Cardiac fibroblast (primary cell): ENCODE results near the gene PKIG.
A peak's percentile ranks its signal among the peaks of the same experiment; 100 is the strongest.

Experiments used
- DNase-seq, 2 donors: peaks; one replicate each; pipeline versions ENCODE4 v3.0.0 to v3.0.0-alpha.2; 2010; ENCODE audit warnings: low read depth in 2 of 2
- H3K4me3 ChIP-seq, 2 donors: replicated peaks in 1 of 2; 1 replicate in 1 of 2; 2 replicates in 1 of 2; pipeline ENCODE4 v1.5.1; 2011; ENCODE audit warnings: low read depth in 2 of 2, low read length in 2 of 2, mild to moderate bottlenecking in 2 of 2, moderate library complexity in 1 of 2
- TF ChIP-seq, protein P1 (sequence below): IDR thresholded peaks from one replicate; pipeline ENCODE4 v1.5.1; 2011; ENCODE audit warnings: low read depth, mild to moderate bottlenecking, low read length, inconsistent platforms

Gene PKIG

DNA sequence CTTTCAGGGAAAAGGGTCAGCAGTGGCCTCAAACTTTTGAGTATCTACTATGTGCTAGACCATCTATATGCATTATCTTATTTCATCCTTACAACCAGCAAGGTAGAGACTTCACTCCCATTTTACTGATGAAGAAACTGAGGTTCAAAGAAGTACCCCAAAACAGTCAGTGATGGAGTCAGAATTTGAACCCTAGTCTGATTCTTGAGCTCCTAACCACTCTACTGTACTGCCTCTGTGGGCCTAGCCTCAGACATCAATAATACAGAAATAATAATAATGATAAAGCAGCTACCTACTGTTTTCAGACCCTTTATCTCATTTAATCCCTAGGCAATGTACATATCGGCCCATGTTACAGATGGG, 60.8 kb downstream of the PKIG start:
- no peak for DNase-seq
- TF ChIP-seq, protein P1, sequence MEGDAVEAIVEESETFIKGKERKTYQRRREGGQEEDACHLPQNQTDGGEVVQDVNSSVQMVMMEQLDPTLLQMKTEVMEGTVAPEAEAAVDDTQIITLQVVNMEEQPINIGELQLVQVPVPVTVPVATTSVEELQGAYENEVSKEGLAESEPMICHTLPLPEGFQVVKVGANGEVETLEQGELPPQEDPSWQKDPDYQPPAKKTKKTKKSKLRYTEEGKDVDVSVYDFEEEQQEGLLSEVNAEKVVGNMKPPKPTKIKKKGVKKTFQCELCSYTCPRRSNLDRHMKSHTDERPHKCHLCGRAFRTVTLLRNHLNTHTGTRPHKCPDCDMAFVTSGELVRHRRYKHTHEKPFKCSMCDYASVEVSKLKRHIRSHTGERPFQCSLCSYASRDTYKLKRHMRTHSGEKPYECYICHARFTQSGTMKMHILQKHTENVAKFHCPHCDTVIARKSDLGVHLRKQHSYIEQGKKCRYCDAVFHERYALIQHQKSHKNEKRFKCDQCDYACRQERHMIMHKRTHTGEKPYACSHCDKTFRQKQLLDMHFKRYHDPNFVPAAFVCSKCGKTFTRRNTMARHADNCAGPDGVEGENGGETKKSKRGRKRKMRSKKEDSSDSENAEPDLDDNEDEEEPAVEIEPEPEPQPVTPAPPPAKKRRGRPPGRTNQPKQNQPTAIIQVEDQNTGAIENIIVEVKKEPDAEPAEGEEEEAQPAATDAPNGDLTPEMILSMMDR, result no peak
- no peak overlapping the region for H3K4me3 ChIP-seq

DNA sequence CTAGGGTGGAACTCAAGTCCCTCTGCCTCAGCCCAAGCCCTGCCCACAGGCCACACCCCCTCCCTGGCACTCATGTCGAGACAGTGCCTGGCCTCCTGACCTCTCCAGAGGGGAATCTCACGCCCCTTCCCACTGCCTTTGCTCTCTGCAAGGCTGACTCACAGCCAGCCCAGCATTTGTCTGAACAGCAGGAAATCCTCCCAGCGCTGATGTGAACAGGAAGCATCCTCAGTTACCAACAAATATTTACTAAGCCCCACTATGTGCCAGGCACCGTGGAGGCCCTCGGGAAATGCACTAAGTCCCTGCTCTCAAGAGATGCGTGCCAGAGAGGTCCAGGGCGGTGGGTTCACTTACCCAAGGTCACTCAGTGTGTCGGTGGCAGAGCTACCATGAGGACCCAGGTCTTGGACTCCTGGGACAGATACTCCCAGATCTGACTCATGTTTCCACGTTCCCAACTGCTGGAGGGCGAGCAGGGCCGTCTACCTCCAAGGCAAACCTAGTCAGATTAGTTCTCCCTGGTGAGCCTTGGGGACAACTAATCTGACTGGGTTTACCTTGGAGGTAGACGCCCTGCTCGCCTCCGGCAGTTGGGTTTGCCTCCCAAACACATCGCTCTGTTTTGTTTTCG, 61.3 kb downstream of the PKIG start:
- TF ChIP-seq, protein P1, result no peak
- H3K4me3 ChIP-seq, result no peak overlapping the region
- DNase-seq, result peak; percentile 93 to 95

DNA sequence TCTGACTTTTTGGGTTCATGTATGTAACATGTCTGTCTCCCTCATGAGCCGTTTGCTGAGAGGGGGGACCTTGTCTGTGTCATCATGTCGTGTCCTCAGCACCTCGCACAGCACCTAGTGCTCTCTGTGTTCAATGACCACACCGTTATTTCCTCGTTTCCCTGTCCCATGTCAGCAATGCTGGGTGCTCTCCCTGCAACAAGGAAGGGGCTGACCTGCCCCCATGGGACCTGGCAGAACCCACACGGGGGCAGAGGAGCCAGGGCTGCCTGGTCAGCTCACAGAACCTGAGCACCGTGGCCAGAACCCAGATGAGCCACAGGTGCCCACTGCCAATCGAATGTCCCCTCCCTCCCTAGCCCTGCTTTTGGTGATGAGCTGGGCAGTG, 61.8 kb downstream of the PKIG start:
- DNase-seq, result no peak
- H3K4me3 ChIP-seq, result no peak overlapping the region

DNA sequence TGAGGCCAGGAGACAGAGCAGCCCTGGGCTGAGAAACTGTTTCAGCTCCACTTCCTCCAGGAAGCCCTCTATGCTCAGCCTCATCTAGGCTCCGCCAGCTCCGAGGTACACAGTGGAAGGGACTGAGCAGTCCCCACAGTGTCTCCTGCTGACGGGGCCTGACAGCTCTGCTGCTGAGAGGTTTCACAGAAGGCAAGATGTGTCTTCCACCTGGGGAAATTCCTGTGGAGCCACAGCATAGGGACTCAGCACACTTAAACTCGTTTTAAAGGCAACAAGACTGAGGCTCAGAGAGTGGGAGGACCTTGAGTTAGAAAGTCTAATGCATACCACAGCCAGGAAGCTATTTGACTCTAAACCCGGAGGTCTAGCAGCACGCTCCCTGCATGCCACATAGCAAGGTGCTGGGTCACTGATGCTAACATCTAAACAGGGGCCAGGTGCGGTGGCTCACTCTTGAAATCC, 62.3 kb downstream of the PKIG start:
- DNase-seq, result no peak
- no peak overlapping the region for H3K4me3 ChIP-seq

More for the DNA sequence above, 61.8 kb downstream of the PKIG start:
- TF ChIP-seq, protein P1, result no peak

DNA sequence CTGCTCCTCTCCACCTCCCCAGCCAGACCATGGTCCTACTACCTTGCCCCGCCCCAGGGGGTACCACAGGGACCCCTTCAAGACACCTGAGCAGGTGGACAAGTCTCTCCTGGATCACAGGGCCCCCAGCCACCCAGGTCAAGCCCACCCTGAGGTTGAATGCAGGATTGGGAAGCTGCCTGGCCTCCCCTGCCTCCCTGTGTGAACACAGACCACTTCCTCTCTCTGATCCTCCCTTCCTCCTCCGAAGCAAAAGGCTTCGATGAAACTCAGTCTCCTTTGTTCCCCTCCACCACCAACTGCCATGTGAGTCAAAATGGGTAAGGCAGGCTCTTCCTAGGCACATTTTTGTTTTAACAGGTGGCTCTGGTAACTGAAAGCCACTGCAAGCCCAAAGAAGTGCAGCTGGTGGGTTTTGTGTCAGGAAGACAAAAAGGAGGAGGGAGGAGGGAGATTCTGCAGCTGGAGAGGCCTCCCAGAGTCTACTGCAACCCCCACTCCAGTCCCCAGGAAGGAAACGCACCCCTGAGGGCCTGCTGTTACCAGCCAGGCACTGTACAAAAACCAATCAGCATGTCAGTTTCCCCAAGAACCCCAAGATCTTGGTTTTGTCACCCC, 63.8 kb downstream of the PKIG start:
- TF ChIP-seq, protein P1, result no peak
- no peak overlapping the region for H3K4me3 ChIP-seq
- peak; percentile 31 to 71 for DNase-seq

More for the DNA sequence above, 62.3 kb downstream of the PKIG start:
- TF ChIP-seq, protein P1, result no peak

DNA sequence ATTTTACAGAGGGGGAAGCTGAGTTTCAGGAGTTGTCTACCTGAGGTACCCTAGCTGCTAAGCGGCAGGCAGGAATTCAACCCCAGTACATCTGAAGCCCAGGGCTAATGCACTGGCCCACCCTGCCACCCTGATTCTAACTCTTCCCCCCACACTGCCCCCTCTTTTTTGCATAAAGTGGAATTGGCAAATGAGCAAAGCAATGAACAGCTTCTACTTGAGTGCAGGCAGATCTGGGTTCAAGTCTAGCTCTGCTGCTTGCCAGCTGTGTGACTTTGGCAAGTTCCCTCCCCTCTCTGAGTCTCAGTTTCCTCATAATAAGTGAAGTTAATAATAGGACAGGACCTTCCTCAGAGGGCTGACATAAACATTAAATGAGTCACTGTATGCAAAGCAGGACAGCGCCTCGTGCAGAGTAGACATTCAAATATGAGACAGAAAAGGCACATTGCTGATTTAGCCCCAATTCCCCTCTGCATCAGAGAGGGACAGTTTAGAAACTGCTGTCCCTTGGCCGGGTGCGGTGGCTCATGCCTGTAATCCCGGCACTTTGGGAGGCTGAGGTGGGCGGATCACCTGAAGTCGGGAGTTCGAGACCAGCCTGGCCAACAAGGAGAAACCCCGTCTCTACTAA, 64.4 kb downstream of the PKIG start:
- peak; percentile 34 to 81 for DNase-seq
- H3K4me3 ChIP-seq, result no peak overlapping the region
- TF ChIP-seq, protein P1, result no peak
